Astrocyte (in vitro differentiated cells and primary cell): Measurements from ENCODE around the gene SPIC.

ENCODE experiments used
- CTCF ChIP-seq: IDR thresholded peaks from 2 replicates; pipeline ENCODE4 v1.5.1; 2011; ENCODE audit warnings: low read depth, mild to moderate bottlenecking, inconsistent platforms, low read length, moderate library complexity; ENCODE audit not compliant: insufficient read depth
- EZH2 ChIP-seq: IDR thresholded peaks from 2 replicates; pipeline ENCODE4 v1.6.1; 2012; ENCODE audit warnings: mild to moderate bottlenecking, low read length, inconsistent platforms; ENCODE audit not compliant: insufficient read depth

- no peak for TF ChIP-seq CTCF
- no peak for TF ChIP-seq EZH2
Observed at GRCh38 chr12:101436136-101436535, 39.0 kb upstream of the SPIC start.
